Gastroesophageal sphincter (tissue), 4 donors: ENCODE data around the gene HOXC9. TPM values are rescaled to one million over a fixed set of nuclear protein-coding genes. Genes with fewer than 3 reads are reported as not detected.
A peak's percentile ranks its signal among the peaks of the same experiment; 100 is the strongest.

Experiments
- ATAC-seq: fragments of 150-250 bp; one replicate; pipeline ENCODE4 v1.9.1; 2016; ENCODE audit warnings: mild to moderate bottlenecking, moderate library complexity
- H3K27ac ChIP-seq, 4 donors: fragments of 200-600 bp; sonication (generic) in 3 of 4; 1 replicate in 3 of 4; 2 replicates in 1 of 4; pipeline ENCODE4 v1.5.1; 2016 to 2019
- H3K27me3 ChIP-seq: fragments of 200-600 bp; sonication (generic); one replicate; pipeline ENCODE4 v1.5.1; 2019
- H3K36me3 ChIP-seq, 2 donors: fragments of 200-600 bp; sonication (generic); one replicate each; pipeline ENCODE4 v1.5.1; 2019; ENCODE audit warnings: control low read depth in 1 of 2
- H3K4me1 ChIP-seq, 3 donors: fragments of 200-600 bp; sonication (generic); 1 replicate in 2 of 3; 2 replicates in 1 of 3; pipeline ENCODE4 v1.5.1; 2016 to 2019; ENCODE audit warnings: control low read depth in 2 of 3
- H3K4me3 ChIP-seq, 2 donors: fragments of 200-600 bp; sonication (generic); one replicate each; pipeline ENCODE4 v1.5.1; 2019; ENCODE audit warnings: mild to moderate bottlenecking in 1 of 2, moderate library complexity in 1 of 2
- H3K9me3 ChIP-seq, 3 donors: fragments of 200-600 bp; sonication (generic); one replicate each; pipeline ENCODE4 v1.5.1; 2017 to 2019; ENCODE audit warnings: control low read depth in 2 of 3
- CTCF ChIP-seq, 4 experiments: fragments of 200-600 bp in 2 of 4; fragments of 450-650 bp in 2 of 4; sonication (generic) in 1 of 4; IDR thresholded peaks; one replicate each; pipeline ENCODE4 v1.5.1; 2017 to 2019; ENCODE audit warnings: antibody characterized with exemption in 4 of 4, mild to moderate bottlenecking in 2 of 4, moderate library complexity in 2 of 4
- EP300 ChIP-seq: sonication (generic); formaldehyde crosslinking; IDR thresholded peaks from one replicate; pipeline ENCODE4 v1.6.1; 2017; ENCODE audit warnings: antibody characterized with exemption, mild to moderate bottlenecking
- POLR2A ChIP-seq, 2 donors: fragments of 450-650 bp; IDR thresholded peaks; one replicate each; pipeline ENCODE4 v1.6.1; 2017; ENCODE audit warnings: antibody characterized with exemption in 2 of 2, mild to moderate bottlenecking in 2 of 2, moderate library complexity in 1 of 2
- POLR2AphosphoS5 ChIP-seq: sonication (generic); formaldehyde crosslinking; IDR thresholded peaks from one replicate; pipeline ENCODE4 v1.6.1; 2017; ENCODE audit warnings: antibody characterized with exemption
- WGBS, 2 donors: methylation state at CpG; one replicate each; pipeline ENCODE4 v1.1.5; 2018; ENCODE audit warnings: low coverage in 1 of 2; 5-methylcytosine and 5-hydroxymethylcytosine counted together
- small RNA-seq, 4 donors: library from RNA; depleted of rRNA; stranded (forward); fragments of <200 nt; gene quantifications; one replicate each; pipeline ENCODE3, GENCODE V24; 2016
- total RNA-seq, 4 donors: library from RNA; depleted of rRNA; stranded (reverse); fragments of >200 nt; gene quantifications; one replicate each; pipeline ENCODE4 v1.1.0, GENCODE V29; 2016

Gene HOXC9
- total RNA-seq, 4 donors from 2014 or later, result not detected

DNA sequence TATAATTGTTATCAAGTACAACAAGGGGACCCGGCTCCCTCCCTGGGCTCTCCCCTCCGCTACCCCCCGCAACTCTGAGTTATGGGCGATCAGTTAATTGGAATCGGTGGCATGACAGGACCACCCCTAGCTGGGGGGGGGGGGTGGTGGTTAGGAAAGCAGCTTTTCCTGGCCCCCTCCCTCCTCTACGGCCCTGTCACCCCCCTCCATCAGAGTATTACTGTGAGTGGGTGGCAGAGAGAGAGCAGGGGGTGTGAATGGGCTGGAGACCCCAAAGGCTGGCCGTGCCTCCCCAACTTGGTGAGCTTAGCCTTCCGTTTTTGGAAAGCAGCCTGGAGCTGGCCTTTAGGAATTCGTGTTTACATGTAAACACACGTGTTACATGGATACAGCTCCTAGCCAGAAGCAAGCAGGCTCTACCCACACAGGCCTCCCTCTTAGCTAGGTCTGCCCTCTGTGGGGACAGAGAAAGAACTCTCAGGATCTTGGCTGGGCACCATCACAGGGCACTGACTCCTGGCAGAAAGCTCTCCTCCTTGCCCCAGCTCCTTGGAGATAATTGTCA lies 52.6 kb downstream of the HOXC9 start:
- Histone ChIP-seq H3K4me1 (peaks cover 0 to 54% (median 6%) of the 10 kb centered on the region in 3 donors), H3K9me3 (no peaks in the 10 kb centered on the region), H3K27me3 (peaks cover 17% of the 10 kb centered on the region), H3K27ac (peak overlapping the region; percentile 6 to 91 (median 76)), H3K4me3 (peak overlapping the region in 1 of 2 donors; percentile 78), H3K36me3 (no peaks in the 10 kb centered on the region)
- no peak for ATAC-seq
- 21 to 40% methylated on average over 2 to 4 of the region's 10 CpGs for WGBS, 2 donors
- no peak for TF ChIP-seq EP300
- peak; percentile 59 for TF ChIP-seq POLR2AphosphoS5
- TF ChIP-seq POLR2A (IDR thresholded peaks at IDR 0.05), result no peak
- TF ChIP-seq CTCF (IDR thresholded peaks at IDR 0.05), result no peak

Small RNA genes within 50 kb of the gene (small RNA-seq; reads per million reads assigned to genes)
- gene AC012531.3 (0 reads per million in 4 donors), gene AC012531.4 (0 reads per million in 4 donors), gene HOXC5 (0 reads per million in 4 donors), gene MIR196A2 (0 to 1.1 (median 0.27) reads per million in 4 donors), gene MIR615 (0.49 to 4.3 (median 1.2) reads per million in 4 donors), gene RF01905 (0 reads per million in 4 donors), gene RF01906 (0 reads per million in 4 donors)

Other genes starting within 250 kb of the HOXC9 start
- 1 to 10 TPM in 1 of 4 donors, not detected in 3; 1.4 TPM for gene CISTR, start 248.2 kb upstream of the HOXC9 start, total RNA-seq
- gene HOXC13, start 61.3 kb upstream of the HOXC9 start, total RNA-seq, result not detected
- gene HOXC12, start 45.3 kb upstream of the HOXC9 start, total RNA-seq, result not detected
- not detected for gene HOXC11, start 27.0 kb upstream of the HOXC9 start, total RNA-seq
- under 1 TPM in 1 of 4 donors, not detected in 3; 0.31 TPM for gene HOTAIR, start 25.2 kb upstream of the HOXC9 start, total RNA-seq
- not detected for gene HOXC10, start 15.0 kb upstream of the HOXC9 start, total RNA-seq
- under 1 TPM in 2 of 4 donors, not detected in 2; 0.15 to 0.40 TPM for gene HOXC8, start 8.8 kb downstream of the HOXC9 start, total RNA-seq
- under 1 TPM in 1 of 4 donors, not detected in 3; 0.50 TPM for gene HOXC6, start 28.3 kb downstream of the HOXC9 start, total RNA-seq
- 1 to 10 TPM in 2 of 4 donors, under 1 TPM in 1, not detected in 1; 0.31 to 3.3 (median 1.3) TPM for gene HOXC5, start 32.9 kb downstream of the HOXC9 start, total RNA-seq
- 1 to 10 TPM in 3 of 4 donors, under 1 TPM in 1; 0.69 to 5.7 (median 2.7) TPM for gene HOXC4, start 53.7 kb downstream of the HOXC9 start, total RNA-seq
- gene SMUG1, start 188.8 kb downstream of the HOXC9 start, total RNA-seq, result 10 to 100 TPM; 25.3 to 35.8 (median 31.9) TPM